ENCODE measurements around the gene LHX4. TPM values are rescaled to one million over a fixed set of nuclear protein-coding genes. Genes with fewer than 3 reads are reported as not detected.

The LHX4 gene
- total RNA-seq, 4 donors from 2014 or later = not detected

Other genes starting within 250 kb of the LHX4 start
- 100 to 1,000 TPM in 2 of 4 donors, 10 to 100 TPM in 2; 65.9 to 124 (median 93.7) TPM for gene QSOX1, start 75.4 kb upstream of the LHX4 start, total RNA-seq